ENCODE results near the gene KRT83.

The KRT83 gene

GRCh38 chr12:52331039-52331438, 9.8 kb upstream of the KRT83 start:
- no peak overlapping the region for H3K4me3 ChIP-seq (ENCODE audit: low read depth in 1 of 2, low read length in 1 of 2)
- H3K27me3 ChIP-seq, result peaks cover 52% of the 10 kb centered on the region
- no peaks in the 10 kb centered on the region for H3K9me3 ChIP-seq

GRCh38 chr12:52327830-52328500, 6.8 kb upstream of the KRT83 start:
- Histone ChIP-seq H3K36me3 (no peaks in the 10 kb centered on the region), H3K27me3 (peaks cover 68% of the 10 kb centered on the region), H3K27ac (no peak overlapping the region), H3K4me1 (ENCODE audit: control insufficient read depth in 1 of 2, insufficient read depth in 1 of 2, low read depth in 1 of 2, low read length in 1 of 2) (no peaks in the 10 kb centered on the region), H3K9me3 (no peaks in the 10 kb centered on the region), H3K4me3 (ENCODE audit: low read depth in 1 of 2, low read length in 1 of 2) (no peak overlapping the region)
- no peak for TF ChIP-seq CTCF (IDR thresholded peaks at IDR 0.05)

More at GRCh38 chr12:52331039-52331438, 9.8 kb upstream of the KRT83 start:
- TF ChIP-seq CTCF (IDR thresholded peaks at IDR 0.05), result no peak
- Histone ChIP-seq H3K36me3 (no peaks in the 10 kb centered on the region), H3K27ac (no peak overlapping the region), H3K4me1 (ENCODE audit: control insufficient read depth in 1 of 2, insufficient read depth in 1 of 2, low read depth in 1 of 2, low read length in 1 of 2) (no peaks in the 10 kb centered on the region)

GRCh38 chr12:52327052-52327829, 6.0 kb upstream of the KRT83 start:
- Histone ChIP-seq H3K36me3 (no peaks in the 10 kb centered on the region), H3K9me3 (no peaks in the 10 kb centered on the region), H3K4me1 (ENCODE audit: control insufficient read depth in 1 of 2, insufficient read depth in 1 of 2, low read depth in 1 of 2, low read length in 1 of 2) (no peaks in the 10 kb centered on the region), H3K27me3 (peaks cover 73% of the 10 kb centered on the region), H3K27ac (no peak overlapping the region), H3K4me3 (ENCODE audit: low read depth in 1 of 2, low read length in 1 of 2) (no peak overlapping the region)
- TF ChIP-seq CTCF (IDR thresholded peaks at IDR 0.05), result no peak

GRCh38 chr12:52324153-52324444, 2.9 kb upstream of the KRT83 start:
- Histone ChIP-seq H3K27ac (no peak overlapping the region), H3K4me1 (ENCODE audit: control insufficient read depth in 1 of 2, insufficient read depth in 1 of 2, low read depth in 1 of 2, low read length in 1 of 2) (no peaks in the 10 kb centered on the region), H3K4me3 (ENCODE audit: low read depth in 1 of 2, low read length in 1 of 2) (no peak overlapping the region), H3K27me3 (peaks cover 78% of the 10 kb centered on the region), H3K9me3 (no peaks in the 10 kb centered on the region), H3K36me3 (no peaks in the 10 kb centered on the region)
- no peak for TF ChIP-seq CTCF (IDR thresholded peaks at IDR 0.05)

- Histone ChIP-seq H3K27me3 (peaks cover 83% of the 10 kb centered on the region), H3K4me3 (ENCODE audit: low read depth in 1 of 2, low read length in 1 of 2) (no peak overlapping the region), H3K9me3 (no peaks in the 10 kb centered on the region), H3K4me1 (ENCODE audit: control insufficient read depth in 1 of 2, insufficient read depth in 1 of 2, low read depth in 1 of 2, low read length in 1 of 2) (no peaks in the 10 kb centered on the region), H3K36me3 (no peaks in the 10 kb centered on the region), H3K27ac (no peak overlapping the region)
- no peak for TF ChIP-seq CTCF (IDR thresholded peaks at IDR 0.05)
These were observed 2.4 kb upstream of the KRT83 start for GRCh38 chr12:52323416-52324152.

Measured in neutrophil (primary cell).